Measurements from ENCODE around the gene ATP2C2.

DNA sequence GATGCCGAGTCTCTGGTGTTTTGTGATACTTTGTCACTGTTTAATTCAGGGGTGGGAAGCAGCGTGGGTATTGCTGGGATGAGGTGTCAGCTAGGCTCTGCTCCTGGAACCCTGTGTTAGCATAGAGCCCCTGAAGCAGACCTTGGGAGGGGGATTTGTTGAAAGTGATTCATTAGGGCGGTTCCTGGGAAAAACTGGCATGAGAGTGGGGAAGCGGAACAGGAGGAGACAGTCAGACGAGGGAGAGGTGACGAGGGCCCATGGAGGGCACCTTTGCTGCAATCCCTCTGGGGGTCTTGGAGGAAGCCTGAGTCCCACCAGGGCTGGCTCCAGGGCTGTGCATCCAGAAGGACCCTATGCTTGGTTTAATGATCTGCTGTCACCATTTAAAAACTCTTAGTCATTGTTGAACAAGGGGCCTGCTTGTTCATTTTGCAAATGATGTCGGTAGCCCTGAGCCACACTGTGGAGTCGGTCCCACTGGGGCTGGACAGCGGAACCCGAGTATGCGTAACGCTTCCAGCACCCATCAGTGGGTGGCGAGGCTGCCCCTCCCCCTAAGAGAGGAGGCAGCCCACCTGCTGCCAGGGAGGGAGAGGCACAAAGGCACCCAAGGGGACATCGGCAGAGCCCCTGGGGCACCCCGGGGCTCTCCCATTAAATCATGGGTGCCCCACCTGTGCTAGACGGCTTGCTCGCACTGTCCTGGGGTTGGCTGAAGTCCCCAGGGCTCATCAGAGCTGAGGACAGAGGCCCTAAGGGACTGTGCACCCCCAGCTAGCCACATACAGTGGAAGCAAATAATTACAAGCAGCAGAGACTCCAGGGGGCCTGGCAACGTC, 38.3 kb upstream of the ATP2C2 start:
- TF ChIP-seq, protein P1, sequence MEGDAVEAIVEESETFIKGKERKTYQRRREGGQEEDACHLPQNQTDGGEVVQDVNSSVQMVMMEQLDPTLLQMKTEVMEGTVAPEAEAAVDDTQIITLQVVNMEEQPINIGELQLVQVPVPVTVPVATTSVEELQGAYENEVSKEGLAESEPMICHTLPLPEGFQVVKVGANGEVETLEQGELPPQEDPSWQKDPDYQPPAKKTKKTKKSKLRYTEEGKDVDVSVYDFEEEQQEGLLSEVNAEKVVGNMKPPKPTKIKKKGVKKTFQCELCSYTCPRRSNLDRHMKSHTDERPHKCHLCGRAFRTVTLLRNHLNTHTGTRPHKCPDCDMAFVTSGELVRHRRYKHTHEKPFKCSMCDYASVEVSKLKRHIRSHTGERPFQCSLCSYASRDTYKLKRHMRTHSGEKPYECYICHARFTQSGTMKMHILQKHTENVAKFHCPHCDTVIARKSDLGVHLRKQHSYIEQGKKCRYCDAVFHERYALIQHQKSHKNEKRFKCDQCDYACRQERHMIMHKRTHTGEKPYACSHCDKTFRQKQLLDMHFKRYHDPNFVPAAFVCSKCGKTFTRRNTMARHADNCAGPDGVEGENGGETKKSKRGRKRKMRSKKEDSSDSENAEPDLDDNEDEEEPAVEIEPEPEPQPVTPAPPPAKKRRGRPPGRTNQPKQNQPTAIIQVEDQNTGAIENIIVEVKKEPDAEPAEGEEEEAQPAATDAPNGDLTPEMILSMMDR (IDR thresholded peaks at IDR 0.05): no peak
- no peak for TF ChIP-seq POLR2A (IDR thresholded peaks at IDR 0.05)

Data from heart left ventricle (tissue), 13 donors.